Measurements from ENCODE around the gene ICE1. TPM values are rescaled to one million over a fixed set of nuclear protein-coding genes. Genes with fewer than 3 reads are reported as not detected.
"Not testable (repeated sequence)": the region's sequence is repeated elsewhere in the genome, so short reads cannot be mapped to it uniquely, and the experiment has no call there.

ICE1 gene
- total RNA-seq, 1 experiment from 2014 or later, result 24.4 TPM

DNA sequence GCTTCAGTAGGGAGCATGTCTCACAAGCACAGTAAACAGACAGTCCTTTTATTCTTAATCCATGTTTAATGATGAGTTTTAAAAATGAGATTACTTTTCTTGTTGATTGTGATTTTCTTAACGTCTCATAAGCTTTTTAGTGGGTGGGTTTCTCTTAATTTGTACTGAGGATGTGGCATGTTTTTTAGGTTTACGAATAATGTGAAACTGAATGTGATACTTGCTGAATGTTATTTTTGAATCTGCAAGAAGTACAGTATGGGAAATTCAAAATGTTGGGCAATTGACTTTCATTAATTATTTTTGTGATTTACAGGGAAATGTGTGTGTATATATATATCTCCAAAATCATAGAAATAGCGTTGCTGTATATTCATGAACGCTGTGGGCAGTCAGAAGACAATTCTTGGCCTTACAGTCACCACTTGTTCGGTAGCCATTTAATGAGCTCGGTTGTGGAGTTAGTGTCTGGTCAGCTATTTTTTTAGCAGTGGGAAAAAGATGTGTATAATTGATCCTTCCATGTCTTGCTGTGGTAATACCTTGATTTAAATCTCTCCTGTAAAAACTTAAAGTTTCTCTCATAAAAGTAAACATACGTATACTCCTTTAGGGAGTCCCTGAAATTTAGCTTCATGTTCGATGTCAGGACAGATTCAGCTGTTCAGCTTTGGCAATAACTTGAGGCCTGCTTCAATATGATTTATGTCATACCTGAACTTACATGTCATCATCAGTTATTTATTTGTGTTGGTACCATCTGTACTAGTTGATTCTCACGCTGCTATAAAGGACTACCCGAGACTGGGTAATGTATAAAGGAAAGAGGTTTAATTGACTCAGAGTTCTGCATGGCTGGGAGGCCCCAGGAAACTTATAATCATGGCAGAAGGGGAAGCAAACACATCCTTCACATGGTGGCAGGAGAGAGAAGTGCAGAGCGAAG lies 15.0 kb downstream of the ICE1 start:
- no peak for DNase-seq (ENCODE audit: low read depth)

DNA sequence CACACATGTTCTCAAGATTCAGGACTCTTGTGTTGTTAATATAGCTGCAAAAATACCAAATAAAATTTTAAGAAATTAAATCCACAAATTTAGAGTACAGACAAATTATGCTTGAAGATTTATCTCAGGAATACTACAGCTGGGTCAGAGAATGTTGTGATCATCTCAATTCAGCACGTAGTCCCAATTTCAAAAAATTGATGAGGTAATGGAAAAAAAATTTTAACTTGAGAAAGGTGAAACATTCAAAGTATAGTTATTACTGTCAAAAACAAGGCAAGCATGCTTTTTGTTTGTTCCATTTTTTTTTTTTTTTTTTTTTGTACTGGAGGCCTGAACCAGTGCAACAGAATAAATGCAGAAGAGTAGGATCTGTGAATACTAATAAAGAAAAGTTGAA lies 29.4 kb downstream of the ICE1 start:
- no peak for DNase-seq (ENCODE audit: low read depth)

DNA sequence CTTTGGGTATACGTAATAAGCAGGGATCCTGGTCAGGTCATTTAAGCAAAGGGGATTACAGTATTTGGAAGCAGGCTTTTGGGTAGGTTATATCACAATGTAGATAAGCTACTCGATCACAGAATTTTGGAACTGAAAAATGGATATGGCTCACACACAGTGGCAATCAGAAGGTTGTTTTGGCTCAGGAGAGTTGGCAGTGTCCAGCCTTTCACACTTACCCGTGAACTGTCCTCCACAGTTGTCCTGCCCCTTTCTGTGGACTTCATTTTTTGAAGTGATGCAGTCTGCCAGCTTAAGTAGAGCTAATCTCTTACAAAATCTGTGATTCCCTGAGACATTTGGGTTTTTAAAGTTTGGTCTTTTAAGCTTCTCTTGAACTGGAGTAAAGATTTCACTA lies 30.7 kb downstream of the ICE1 start:
- no peak for DNase-seq (ENCODE audit: low read depth)

- DNase-seq (ENCODE audit: low read depth), result no peak
Observed at GRCh38 chr5:5454391-5454790, 31.9 kb downstream of the ICE1 start.

GRCh38 chr5:5456858-5457257 lies 34.4 kb downstream of the ICE1 start:
- DNase-seq (ENCODE audit: low read depth), result no peak

- no peak for DNase-seq (ENCODE audit: low read depth)
Observed at GRCh38 chr5:5460311-5460710, 37.8 kb downstream of the ICE1 start.

DNA sequence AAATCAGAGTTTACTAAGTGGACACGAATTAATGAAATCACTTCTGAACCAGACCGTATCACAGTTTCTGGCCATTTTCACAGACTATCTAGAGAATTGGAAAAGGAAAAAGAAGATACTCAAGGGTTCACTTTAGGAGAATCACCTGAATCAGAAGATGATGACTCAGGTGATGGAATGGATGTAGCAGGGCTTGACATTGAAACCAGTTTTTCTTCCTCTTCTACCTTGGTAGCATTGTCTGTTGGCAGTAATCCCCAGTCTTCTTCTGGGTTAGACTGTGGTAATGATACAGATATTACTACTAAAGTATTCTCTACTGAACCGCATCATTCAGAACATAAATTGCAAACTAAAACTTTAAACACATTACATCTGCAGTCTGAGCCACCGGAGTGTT lies 38.5 kb downstream of the ICE1 start:
- DNase-seq (ENCODE audit: low read depth), result no peak

GRCh38 chr5:5464036-5464715 lies 41.7 kb downstream of the ICE1 start:
- no peak for DNase-seq (ENCODE audit: low read depth)

GRCh38 chr5:5466227-5466626 lies 43.8 kb downstream of the ICE1 start:
- DNase-seq (ENCODE audit: low read depth), result no peak

- no peak for DNase-seq (ENCODE audit: low read depth)
Observed at GRCh38 chr5:5467737-5468136, 45.3 kb downstream of the ICE1 start.

GRCh38 chr5:5470933-5471332 lies 48.5 kb downstream of the ICE1 start:
- no peak for DNase-seq (ENCODE audit: low read depth)

GRCh38 chr5:5473226-5473625 lies 50.7 kb downstream of the ICE1 start:
- DNase-seq (ENCODE audit: low read depth), result no peak

DNA sequence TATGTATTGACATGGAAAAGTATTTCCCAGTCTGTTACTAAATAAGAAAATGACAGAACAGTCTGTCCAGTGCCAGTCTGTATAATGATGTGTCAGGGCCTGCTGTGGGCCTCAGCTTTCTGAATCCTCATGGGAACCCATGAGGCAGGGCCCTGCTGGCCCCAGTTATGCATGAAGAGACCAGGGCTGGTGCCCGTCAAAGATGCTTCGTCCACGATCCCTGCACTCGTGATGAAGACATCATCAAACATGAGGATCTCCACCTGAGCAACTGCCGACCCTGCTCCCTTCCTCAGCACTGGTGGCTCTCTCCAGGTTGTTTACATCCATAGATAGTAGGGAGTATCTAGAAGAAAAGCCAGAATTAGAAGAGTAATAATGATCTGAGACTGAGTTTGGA lies 52.5 kb downstream of the ICE1 start:
- DNase-seq (ENCODE audit: low read depth), result no peak

GRCh38 chr5:5475975-5476374 lies 53.5 kb downstream of the ICE1 start:
- DNase-seq (ENCODE audit: low read depth), result no peak

GRCh38 chr5:5479578-5479977 lies 57.1 kb downstream of the ICE1 start:
- DNase-seq (ENCODE audit: low read depth), result not testable (repeated sequence)

DNA sequence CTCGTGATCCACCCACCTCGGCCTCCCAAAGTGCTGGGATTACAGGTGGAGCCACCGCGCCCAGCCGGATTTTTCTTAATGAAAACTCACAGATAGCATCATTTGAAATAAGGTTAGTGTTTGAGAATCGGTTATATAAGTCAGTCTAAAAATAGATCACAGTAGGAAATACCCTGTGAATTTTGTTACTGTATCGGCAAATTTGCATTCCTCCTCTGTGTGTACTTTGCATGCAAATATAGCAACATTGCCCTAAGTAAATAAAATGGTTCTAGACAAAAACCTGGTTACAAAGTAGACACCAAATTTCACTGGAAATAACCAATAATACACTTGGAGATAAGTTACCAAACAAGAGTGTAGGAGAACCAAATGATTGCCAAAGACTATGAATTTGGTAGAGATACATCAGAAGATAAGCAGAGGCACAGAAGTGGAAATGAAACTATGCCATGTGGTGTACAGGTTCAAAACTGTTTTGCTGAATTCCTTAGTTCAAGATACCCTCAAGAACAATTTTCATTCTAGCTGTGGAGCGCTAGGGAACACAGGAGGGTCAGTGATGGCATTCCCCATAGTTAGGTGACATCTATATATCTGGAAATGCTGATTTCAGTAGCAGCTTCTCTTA lies 58.1 kb downstream of the ICE1 start:
- no peak for DNase-seq (ENCODE audit: low read depth)

GRCh38 chr5:5481206-5481605 lies 58.7 kb downstream of the ICE1 start:
- no peak for DNase-seq (ENCODE audit: low read depth)

DNA sequence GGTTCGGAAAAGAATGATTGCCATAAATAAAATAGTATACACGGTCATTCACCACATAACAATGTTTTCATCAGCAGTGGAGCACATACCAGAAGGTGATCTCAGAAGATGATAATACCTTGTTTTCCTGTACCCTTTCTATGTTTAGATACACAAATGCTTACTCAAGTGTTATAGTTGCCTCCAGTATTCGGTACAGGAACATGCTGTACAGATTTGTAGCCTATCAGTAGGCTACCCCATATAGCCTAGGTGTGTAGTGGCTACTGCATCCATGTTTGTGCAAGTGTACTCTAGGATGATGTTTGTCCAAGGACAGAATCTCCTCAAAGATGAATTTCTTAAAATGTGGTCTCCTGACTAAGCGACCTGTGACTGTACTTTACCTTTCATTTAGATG lies 59.2 kb downstream of the ICE1 start:
- no peak for DNase-seq (ENCODE audit: low read depth)

DNA sequence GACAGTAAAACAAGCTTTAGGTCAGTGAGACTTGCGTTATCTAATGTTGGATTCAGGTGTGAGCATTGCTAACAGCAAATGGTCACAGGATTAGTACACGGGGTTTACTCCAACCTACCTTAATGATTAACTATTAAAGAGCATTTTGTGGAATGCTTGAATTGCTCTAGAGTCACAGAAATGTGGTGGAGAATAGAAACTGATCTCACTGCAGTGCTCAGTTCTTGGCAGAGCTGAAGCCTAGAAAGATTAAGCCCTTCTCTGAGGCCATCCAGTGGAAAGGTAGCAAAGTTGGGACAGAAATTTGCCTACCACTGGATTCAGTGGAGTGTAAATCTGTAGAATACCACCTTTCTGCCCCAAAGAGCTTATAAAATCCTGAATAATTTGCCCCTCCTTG lies 60.9 kb downstream of the ICE1 start:
- DNase-seq (ENCODE audit: low read depth), result no peak

DNA sequence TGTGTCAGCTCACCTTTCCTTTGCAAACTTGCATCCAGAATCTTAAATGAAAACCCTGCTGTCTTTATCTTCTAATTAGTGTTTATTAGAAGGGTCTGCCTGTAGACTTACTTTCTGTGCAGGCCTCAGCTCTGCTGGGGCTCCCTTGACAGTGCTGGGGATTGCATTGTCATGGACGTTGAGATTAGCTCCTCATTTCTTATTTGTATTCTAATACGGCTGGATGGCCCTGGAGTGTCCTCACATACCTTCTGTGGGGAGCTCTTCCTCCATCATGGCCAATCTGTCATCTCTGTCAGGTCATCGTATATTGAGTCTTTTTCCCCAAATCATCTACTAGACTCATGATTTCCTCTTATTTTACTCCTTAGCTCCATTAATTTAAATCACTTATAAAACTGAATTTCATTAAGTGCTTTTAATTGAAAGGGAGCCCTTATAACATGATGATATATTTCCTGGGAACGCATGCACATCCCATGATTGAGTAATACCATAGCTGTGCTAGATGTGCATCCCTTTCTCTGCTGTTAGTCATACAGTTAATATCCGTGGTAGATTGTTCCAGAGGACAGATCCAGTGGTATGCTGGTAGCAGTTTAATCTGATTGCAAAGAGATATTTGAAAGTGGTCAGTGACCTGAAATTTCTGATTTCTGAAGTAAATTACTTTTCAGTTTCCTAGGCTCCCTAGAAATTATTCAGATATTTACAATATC lies 61.6 kb downstream of the ICE1 start:
- DNase-seq (ENCODE audit: low read depth), result no peak

GRCh38 chr5:5486122-5486521 lies 63.6 kb downstream of the ICE1 start:
- no peak for DNase-seq (ENCODE audit: low read depth)

Measured in Daoy (cell line).